ENCODE results near the gene JOSD1.

Gene JOSD1

DNA sequence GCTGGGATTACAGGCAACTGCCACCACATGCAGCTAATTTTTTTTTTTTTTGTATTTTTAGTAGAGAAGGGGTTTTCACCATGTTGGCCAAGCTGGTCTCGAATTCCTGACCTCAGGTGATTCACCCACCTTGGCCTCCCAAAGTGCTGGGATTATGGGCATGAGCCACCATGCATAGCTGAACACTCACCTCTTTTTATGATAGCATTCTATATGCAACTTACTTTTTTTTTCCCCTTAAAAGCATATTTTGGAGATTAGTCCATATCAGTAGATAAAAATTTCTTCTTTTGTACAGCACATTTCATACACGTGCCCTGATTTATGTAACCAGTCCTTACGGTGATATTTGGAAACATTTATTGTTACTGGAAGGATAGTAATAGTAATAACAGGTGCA lies 19.6 kb upstream of the JOSD1 start:
- Histone ChIP-seq H3K4me3 (ENCODE audit: low read length) (no peak overlapping the region), H3K36me3 (ENCODE audit: control insufficient read depth, insufficient read depth, low read length, severe bottlenecking) (peaks cover 52% of the 10 kb centered on the region), H3K9ac (ENCODE audit: low read length) (no peak overlapping the region), H3K9me3 (ENCODE audit: control insufficient read depth, low read length) (no peaks in the 10 kb centered on the region), H3K4me1 (ENCODE audit: control insufficient read depth, insufficient read depth, low read length) (peaks cover 11% of the 10 kb centered on the region), H3K27me3 (replicated peaks; ENCODE audit: control insufficient read depth, insufficient read depth, low read length) (no peaks in the 10 kb centered on the region)
- DNase-seq (ENCODE audit: low read depth) = no peak

DNA sequence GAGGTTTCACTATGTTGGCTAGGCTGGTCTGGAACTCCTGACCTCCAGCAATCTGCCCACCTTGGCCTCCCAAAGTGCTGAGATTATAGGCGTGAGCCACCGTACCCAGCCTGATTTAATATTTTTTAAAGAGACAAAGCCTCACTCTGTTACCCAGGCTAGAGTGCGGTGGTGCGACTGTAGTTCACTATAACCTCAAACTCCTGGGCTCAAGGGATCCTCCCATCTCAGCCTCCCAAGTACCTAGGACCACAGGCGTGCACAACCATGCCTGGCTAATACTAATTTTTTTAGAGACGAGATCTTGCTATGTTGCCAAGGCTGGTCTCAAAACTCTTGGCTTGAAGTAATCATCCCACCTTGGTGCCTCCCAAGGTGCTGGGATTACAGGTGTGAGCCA lies 18.5 kb upstream of the JOSD1 start:
- no peak for DNase-seq (ENCODE audit: low read depth)
- no peaks in the 10 kb centered on the region for H3K27me3 ChIP-seq (replicated peaks; ENCODE audit: control insufficient read depth, insufficient read depth, low read length)
- H3K36me3 ChIP-seq (ENCODE audit: control insufficient read depth, insufficient read depth, low read length, severe bottlenecking) = peaks cover 41% of the 10 kb centered on the region
- peaks cover 11% of the 10 kb centered on the region for H3K4me1 ChIP-seq (ENCODE audit: control insufficient read depth, insufficient read depth, low read length)
- no peak overlapping the region for H3K9ac ChIP-seq (ENCODE audit: low read length)
- H3K4me3 ChIP-seq (ENCODE audit: low read length) = no peak overlapping the region
- H3K9me3 ChIP-seq (ENCODE audit: control insufficient read depth, low read length) = no peaks in the 10 kb centered on the region

DNA sequence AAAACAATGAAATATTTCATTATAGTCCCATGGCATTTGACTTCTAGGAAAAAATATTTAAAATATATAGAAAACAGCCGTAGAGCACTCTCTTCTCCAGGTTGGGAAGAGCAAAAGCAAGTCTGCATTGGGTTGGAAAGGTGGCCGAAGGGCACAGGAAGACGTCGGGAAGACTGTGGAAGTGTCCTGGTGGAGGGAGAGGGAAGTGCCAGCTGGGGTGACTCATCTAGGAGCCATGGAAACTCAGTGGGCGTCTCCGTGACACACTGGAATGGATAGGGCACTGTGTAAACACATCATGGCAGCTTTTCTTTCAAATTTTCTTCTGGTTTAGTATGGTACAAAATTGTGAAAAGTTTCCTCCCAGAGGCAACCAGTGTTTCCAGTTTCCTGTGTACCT lies 17.7 kb upstream of the JOSD1 start:
- Histone ChIP-seq H3K27me3 (replicated peaks; ENCODE audit: control insufficient read depth, insufficient read depth, low read length) (no peaks in the 10 kb centered on the region), H3K4me1 (ENCODE audit: control insufficient read depth, insufficient read depth, low read length) (peaks cover 11% of the 10 kb centered on the region), H3K9ac (ENCODE audit: low read length) (no peak overlapping the region), H3K36me3 (ENCODE audit: control insufficient read depth, insufficient read depth, low read length, severe bottlenecking) (peaks cover 34% of the 10 kb centered on the region), H3K4me3 (ENCODE audit: low read length) (peak overlapping the region; percentile 1), H3K9me3 (ENCODE audit: control insufficient read depth, low read length) (no peaks in the 10 kb centered on the region)
- DNase-seq (ENCODE audit: low read depth) = peak; percentile 93

DNA sequence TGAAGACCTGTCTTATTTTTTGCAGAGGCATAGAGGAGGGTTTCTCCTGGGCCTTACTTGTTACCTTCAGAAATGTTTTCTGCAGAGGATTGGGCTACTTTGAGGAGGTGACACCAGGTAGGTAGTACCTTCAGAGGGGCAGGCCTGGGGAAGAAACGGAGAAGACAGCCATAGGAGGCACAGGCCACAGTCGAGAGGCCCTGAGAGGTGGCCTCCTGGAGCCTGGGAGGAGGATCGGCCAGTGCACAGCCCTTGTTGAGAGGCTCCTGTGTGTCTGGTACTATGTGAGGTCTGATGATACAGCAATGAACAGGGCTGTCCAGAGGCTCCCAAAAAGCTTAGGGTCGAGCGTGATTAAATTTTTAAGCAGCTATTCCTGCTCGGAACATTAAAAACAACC lies 16.5 kb upstream of the JOSD1 start:
- no peak for DNase-seq (ENCODE audit: low read depth)
- H3K36me3 ChIP-seq (ENCODE audit: control insufficient read depth, insufficient read depth, low read length, severe bottlenecking) = peaks cover 22% of the 10 kb centered on the region
- no peaks in the 10 kb centered on the region for H3K27me3 ChIP-seq (replicated peaks; ENCODE audit: control insufficient read depth, insufficient read depth, low read length)

DNA sequence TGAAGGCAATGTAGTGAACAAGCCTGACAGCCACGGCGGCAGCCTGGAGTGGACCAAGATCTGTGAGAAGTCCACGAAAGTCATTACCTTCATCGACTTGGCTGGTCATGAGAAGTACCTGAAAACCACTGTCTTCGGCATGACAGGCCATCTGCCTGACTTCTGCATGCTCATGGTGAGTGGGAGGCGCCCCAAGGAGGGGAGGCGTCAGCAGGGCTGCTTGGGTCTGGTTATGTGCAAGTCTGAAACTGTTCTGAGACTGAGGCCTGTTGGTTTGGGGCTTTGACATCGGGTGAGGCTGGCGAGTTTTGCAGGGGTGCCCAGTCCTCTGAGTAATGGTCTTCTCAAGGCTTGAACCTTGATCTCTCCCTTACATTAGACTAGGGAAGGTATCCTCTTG lies 16.1 kb upstream of the JOSD1 start:
- Histone ChIP-seq H3K4me3 (ENCODE audit: low read length) (no peak overlapping the region), H3K9ac (ENCODE audit: low read length) (no peak overlapping the region), H3K36me3 (ENCODE audit: control insufficient read depth, insufficient read depth, low read length, severe bottlenecking) (peaks cover 18% of the 10 kb centered on the region), H3K4me1 (ENCODE audit: control insufficient read depth, insufficient read depth, low read length) (peaks cover 11% of the 10 kb centered on the region), H3K9me3 (ENCODE audit: control insufficient read depth, low read length) (no peaks in the 10 kb centered on the region), H3K27me3 (replicated peaks; ENCODE audit: control insufficient read depth, insufficient read depth, low read length) (no peaks in the 10 kb centered on the region)
- no peak for DNase-seq (ENCODE audit: low read depth)

More for the DNA sequence above, 16.5 kb upstream of the JOSD1 start:
- H3K4me3 ChIP-seq (ENCODE audit: low read length) = no peak overlapping the region
- no peaks in the 10 kb centered on the region for H3K9me3 ChIP-seq (ENCODE audit: control insufficient read depth, low read length)
- peaks cover 11% of the 10 kb centered on the region for H3K4me1 ChIP-seq (ENCODE audit: control insufficient read depth, insufficient read depth, low read length)
- H3K9ac ChIP-seq (ENCODE audit: low read length) = no peak overlapping the region

DNA sequence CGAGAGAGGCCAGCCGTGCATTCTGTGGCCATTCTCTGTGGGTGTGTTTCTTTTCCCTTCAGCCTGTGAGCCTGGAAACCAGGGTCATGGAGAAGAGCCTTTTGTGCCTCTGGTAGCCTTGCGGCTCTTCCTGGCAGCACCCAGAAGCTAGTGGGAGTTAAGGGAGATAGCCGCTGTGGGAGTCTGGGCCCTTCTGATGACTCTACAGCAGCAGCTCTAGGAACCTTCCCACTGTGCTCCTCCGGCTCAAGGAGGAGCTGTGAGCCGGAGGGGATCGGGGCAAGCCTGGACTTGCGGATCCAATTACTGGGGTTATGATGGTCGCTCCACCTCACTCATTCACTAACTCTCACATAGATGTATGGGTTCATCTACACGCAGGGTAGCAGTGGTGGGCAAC lies 15.5 kb upstream of the JOSD1 start:
- Histone ChIP-seq H3K4me1 (ENCODE audit: control insufficient read depth, insufficient read depth, low read length) (peaks cover 11% of the 10 kb centered on the region), H3K27me3 (replicated peaks; ENCODE audit: control insufficient read depth, insufficient read depth, low read length) (no peaks in the 10 kb centered on the region), H3K9ac (ENCODE audit: low read length) (no peak overlapping the region), H3K4me3 (ENCODE audit: low read length) (no peak overlapping the region), H3K36me3 (ENCODE audit: control insufficient read depth, insufficient read depth, low read length, severe bottlenecking) (peaks cover 18% of the 10 kb centered on the region), H3K9me3 (ENCODE audit: control insufficient read depth, low read length) (no peaks in the 10 kb centered on the region)
- no peak for DNase-seq (ENCODE audit: low read depth)

DNA sequence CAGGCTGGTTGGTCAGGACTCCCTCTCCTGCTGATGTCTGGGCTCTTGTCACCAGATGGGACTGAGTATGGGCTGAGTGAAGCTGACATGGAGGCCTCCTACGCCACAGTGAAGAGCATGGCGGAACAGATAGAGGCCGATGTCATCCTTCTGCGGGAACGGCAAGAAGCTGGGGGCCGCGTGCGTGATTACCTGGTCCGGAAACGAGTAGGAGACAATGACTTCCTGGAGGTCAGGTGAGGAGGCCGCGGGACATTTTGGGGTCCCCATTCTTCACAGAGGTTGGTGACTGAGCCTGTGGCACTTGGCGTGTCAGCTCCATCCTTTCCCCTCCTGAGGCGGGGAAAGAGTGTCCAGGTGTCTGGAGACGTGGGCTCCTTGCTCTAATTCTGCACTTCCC lies 15.1 kb upstream of the JOSD1 start:
- Histone ChIP-seq H3K36me3 (ENCODE audit: control insufficient read depth, insufficient read depth, low read length, severe bottlenecking) (peaks cover 18% of the 10 kb centered on the region), H3K9me3 (ENCODE audit: control insufficient read depth, low read length) (no peaks in the 10 kb centered on the region)
- DNase-seq (ENCODE audit: low read depth) = no peak

DNA sequence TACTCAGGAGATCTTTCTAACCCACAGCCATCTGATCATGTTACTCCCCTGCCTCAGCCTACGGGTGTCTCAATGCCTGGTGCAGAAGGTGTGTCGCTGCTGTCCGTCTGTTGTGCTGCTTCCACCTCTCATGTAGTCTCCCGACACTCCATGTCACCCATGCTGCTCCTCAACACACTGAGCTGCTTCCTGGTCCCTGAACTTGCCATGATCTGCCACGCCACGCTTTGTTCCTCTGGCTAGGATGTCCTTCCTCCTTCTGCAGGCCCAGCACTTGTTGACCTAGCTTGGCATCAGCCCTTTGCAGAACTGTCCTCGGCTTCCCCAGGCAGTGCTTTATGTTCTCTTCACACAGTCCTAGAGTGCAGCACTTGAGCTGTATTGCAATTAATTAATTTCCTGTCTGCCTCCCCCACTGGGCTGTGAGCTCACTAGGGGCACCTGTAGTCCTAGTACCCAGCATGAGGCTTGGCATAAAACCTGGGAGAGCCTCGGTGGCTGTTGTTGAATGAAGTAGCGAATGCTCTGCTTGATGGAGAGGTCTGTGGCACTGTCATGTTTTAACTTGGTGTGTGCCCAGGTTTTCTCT lies 14.5 kb upstream of the JOSD1 start:
- peaks cover 11% of the 10 kb centered on the region for H3K4me1 ChIP-seq (ENCODE audit: control insufficient read depth, insufficient read depth, low read length)
- no peak overlapping the region for H3K9ac ChIP-seq (ENCODE audit: low read length)
- H3K4me3 ChIP-seq (ENCODE audit: low read length) = no peak overlapping the region
- no peak for DNase-seq (ENCODE audit: low read depth)
- H3K9me3 ChIP-seq (ENCODE audit: control insufficient read depth, low read length) = no peaks in the 10 kb centered on the region
- H3K36me3 ChIP-seq (ENCODE audit: control insufficient read depth, insufficient read depth, low read length, severe bottlenecking) = peaks cover 19% of the 10 kb centered on the region
- no peaks in the 10 kb centered on the region for H3K27me3 ChIP-seq (replicated peaks; ENCODE audit: control insufficient read depth, insufficient read depth, low read length)

More for the DNA sequence above, 15.1 kb upstream of the JOSD1 start:
- Histone ChIP-seq H3K4me3 (ENCODE audit: low read length) (no peak overlapping the region), H3K9ac (ENCODE audit: low read length) (no peak overlapping the region), H3K4me1 (ENCODE audit: control insufficient read depth, insufficient read depth, low read length) (peaks cover 11% of the 10 kb centered on the region), H3K27me3 (replicated peaks; ENCODE audit: control insufficient read depth, insufficient read depth, low read length) (no peaks in the 10 kb centered on the region)

DNA sequence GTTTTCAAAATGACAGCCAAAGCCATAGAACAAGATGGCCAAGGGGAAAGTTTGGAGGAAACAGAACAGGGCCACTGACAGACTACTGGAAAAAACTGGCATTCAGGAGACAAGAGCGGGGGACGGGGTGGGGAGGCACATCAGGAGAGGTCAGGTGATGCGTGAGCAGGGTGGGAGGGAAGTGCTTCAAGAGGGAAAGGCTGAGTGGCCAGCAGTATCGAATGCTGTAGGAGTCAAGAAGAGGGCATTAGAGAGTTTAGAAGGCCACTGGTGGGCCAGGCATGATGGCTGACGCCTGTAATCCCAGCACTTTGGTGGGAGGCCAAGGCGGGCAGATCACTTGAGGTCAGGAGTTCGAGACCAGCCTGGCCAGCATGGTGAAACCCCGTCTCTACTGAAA lies 13.2 kb upstream of the JOSD1 start:
- H3K9ac ChIP-seq (ENCODE audit: low read length) = no peak overlapping the region
- no peak overlapping the region for H3K4me3 ChIP-seq (ENCODE audit: low read length)
- peaks cover 11% of the 10 kb centered on the region for H3K4me1 ChIP-seq (ENCODE audit: control insufficient read depth, insufficient read depth, low read length)
- H3K36me3 ChIP-seq (ENCODE audit: control insufficient read depth, insufficient read depth, low read length, severe bottlenecking) = peaks cover 27% of the 10 kb centered on the region
- DNase-seq (ENCODE audit: low read depth) = no peak
- no peaks in the 10 kb centered on the region for H3K9me3 ChIP-seq (ENCODE audit: control insufficient read depth, low read length)
- H3K27me3 ChIP-seq (replicated peaks; ENCODE audit: control insufficient read depth, insufficient read depth, low read length) = no peaks in the 10 kb centered on the region

DNA sequence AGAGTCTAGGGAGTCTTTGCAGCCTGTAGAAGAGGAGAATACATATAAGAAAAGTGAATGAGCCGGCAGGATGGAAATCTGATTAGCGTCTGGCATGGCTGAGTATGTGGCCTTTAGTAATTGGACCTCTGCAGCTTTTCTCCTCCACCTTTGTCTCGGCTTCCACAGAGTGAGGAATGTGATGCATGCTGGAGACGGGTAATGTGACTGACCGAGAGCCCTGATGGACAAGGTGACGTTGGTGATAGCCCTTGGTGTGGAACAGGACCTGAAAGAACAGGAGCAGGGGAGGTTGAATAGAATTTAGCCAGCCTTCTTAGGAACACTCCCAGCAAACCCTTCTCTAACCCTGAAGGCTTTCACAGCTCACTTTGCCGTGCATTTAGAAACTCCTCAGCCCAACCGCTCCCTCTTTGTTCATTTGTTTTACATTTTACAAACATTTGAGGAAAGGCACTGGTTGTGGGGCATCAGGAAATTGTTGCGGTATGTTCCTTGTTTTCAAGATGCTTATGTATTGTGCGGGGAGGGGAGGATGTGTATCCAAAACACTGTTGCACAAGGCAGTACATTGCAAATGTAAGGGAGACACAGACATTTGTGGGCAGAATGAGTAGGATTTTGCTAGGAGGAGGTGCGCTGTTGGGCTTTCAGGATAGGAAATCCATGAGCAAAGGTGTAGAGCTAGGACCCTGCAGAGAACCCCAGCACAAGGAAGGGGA lies 11.9 kb upstream of the JOSD1 start:
- Histone ChIP-seq H3K27me3 (replicated peaks; ENCODE audit: control insufficient read depth, insufficient read depth, low read length) (no peaks in the 10 kb centered on the region), H3K9me3 (ENCODE audit: control insufficient read depth, low read length) (no peaks in the 10 kb centered on the region), H3K9ac (ENCODE audit: low read length) (no peak overlapping the region), H3K4me1 (ENCODE audit: control insufficient read depth, insufficient read depth, low read length) (peaks cover 3% of the 10 kb centered on the region), H3K4me3 (ENCODE audit: low read length) (no peak overlapping the region), H3K36me3 (ENCODE audit: control insufficient read depth, insufficient read depth, low read length, severe bottlenecking) (peaks cover 27% of the 10 kb centered on the region)
- no peak for DNase-seq (ENCODE audit: low read depth)

DNA sequence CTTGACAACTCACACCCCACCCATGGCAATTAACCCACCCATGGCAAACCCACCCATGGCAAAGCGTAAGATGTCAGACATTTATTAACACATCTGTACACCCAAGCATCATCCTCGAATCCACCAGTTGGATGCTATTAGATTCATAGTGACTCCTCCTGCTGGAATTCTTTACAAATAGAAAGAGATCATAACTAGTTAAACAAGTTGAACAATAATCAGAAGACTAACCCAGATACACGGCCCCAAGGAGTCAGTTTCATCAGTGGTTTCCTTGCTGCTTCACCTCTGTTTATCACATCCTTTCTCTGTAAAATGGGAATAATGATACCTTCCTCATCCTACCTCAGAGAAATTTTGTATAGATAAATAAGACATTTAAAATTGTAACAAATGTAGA lies 10.1 kb upstream of the JOSD1 start:
- H3K36me3 ChIP-seq (ENCODE audit: control insufficient read depth, insufficient read depth, low read length, severe bottlenecking) = peaks cover 12% of the 10 kb centered on the region
- no peak for DNase-seq (ENCODE audit: low read depth)
- H3K9me3 ChIP-seq (ENCODE audit: control insufficient read depth, low read length) = no peaks in the 10 kb centered on the region
- peaks cover 12% of the 10 kb centered on the region for H3K4me1 ChIP-seq (ENCODE audit: control insufficient read depth, insufficient read depth, low read length)
- H3K27me3 ChIP-seq (replicated peaks; ENCODE audit: control insufficient read depth, insufficient read depth, low read length) = no peaks in the 10 kb centered on the region
- no peak overlapping the region for H3K4me3 ChIP-seq (ENCODE audit: low read length)
- H3K9ac ChIP-seq (ENCODE audit: low read length) = no peak overlapping the region

DNA sequence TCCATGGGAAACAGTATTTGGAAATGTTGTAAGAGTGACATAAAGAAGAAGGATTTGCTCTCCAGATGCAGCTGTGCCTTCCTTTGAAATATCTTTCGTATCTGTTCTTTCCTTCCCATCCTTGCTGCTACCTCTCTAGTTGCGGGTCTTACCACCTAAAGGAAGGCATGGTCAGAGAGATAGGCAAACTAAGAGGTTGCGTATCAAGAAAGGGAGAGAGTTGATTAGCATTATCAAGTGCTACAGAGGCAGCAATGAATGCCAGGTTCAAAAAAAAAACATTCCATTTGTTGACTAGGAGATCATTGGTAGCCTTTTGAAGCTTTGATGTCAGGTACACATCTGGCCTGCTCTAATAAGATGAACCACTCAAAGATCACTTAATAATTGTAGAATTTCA lies 9.6 kb upstream of the JOSD1 start:
- Histone ChIP-seq H3K9ac (ENCODE audit: low read length) (no peak overlapping the region), H3K4me3 (ENCODE audit: low read length) (no peak overlapping the region), H3K27me3 (replicated peaks; ENCODE audit: control insufficient read depth, insufficient read depth, low read length) (no peaks in the 10 kb centered on the region), H3K9me3 (ENCODE audit: control insufficient read depth, low read length) (no peaks in the 10 kb centered on the region), H3K36me3 (ENCODE audit: control insufficient read depth, insufficient read depth, low read length, severe bottlenecking) (peaks cover 9% of the 10 kb centered on the region), H3K4me1 (ENCODE audit: control insufficient read depth, insufficient read depth, low read length) (peaks cover 12% of the 10 kb centered on the region)
- DNase-seq (ENCODE audit: low read depth) = no peak

Data from adipocyte (in vitro differentiated cells).